Osteoblast (primary cell): ENCODE data around the gene PRDM5. TPM values are rescaled to one million over a fixed set of nuclear protein-coding genes. Genes with fewer than 3 reads are reported as not detected.
A peak's percentile ranks its signal among the peaks of the same experiment; 100 is the strongest.

Experiments
- DNase-seq: peaks from one replicate; pipeline ENCODE4 v3.0.0; 2011; ENCODE audit warnings: low spot score, mixed read lengths; ENCODE audit not compliant: insufficient read length; ENCODE audit errors: missing footprints
- H2AFZ ChIP-seq: 2 replicates; pipeline ENCODE4 v1.6.0; 2011; ENCODE audit warnings: mild to moderate bottlenecking, low read length
- H3K27ac ChIP-seq: 2 replicates; pipeline ENCODE4 v1.5.1; 2011; ENCODE audit warnings: mild to moderate bottlenecking, low read depth, low read length, moderate library complexity
- H3K27me3 ChIP-seq: 2 replicates; pipeline ENCODE4 v1.6.0; 2012; ENCODE audit warnings: mild to moderate bottlenecking, control low read depth, inconsistent platforms, low read length, moderate library complexity; ENCODE audit not compliant: insufficient read depth
- H3K36me3 ChIP-seq: 2 replicates; pipeline ENCODE4 v1.5.1; 2011; ENCODE audit warnings: mild to moderate bottlenecking, low read length, control low read depth, moderate library complexity; ENCODE audit not compliant: insufficient read depth
- H3K4me1 ChIP-seq: 2 replicates; pipeline ENCODE4 v1.5.1; 2011; ENCODE audit warnings: mild to moderate bottlenecking, low read length, control low read depth, moderate library complexity; ENCODE audit not compliant: insufficient read depth
- H3K4me2 ChIP-seq: 2 replicates; pipeline ENCODE4 v1.6.0; 2011; ENCODE audit warnings: mild to moderate bottlenecking, low read length; ENCODE audit not compliant: insufficient read depth
- H3K4me3 ChIP-seq: fragments of 200-600 bp; sonication (generic); 3 replicates; pipeline ENCODE4 v1.5.1; 2012; ENCODE audit warnings: mild to moderate bottlenecking, low read length, inconsistent platforms; ENCODE audit not compliant: insufficient read depth
- H3K79me2 ChIP-seq: 2 replicates; pipeline ENCODE4 v1.6.0; 2012; ENCODE audit warnings: mild to moderate bottlenecking, low read length, control low read depth, inconsistent platforms; ENCODE audit not compliant: insufficient read depth
- H3K9me3 ChIP-seq: 2 replicates; pipeline ENCODE4 v1.5.1; 2011; ENCODE audit warnings: low read depth, low read length, control low read depth
- H4K20me1 ChIP-seq: 2 replicates; pipeline ENCODE4 v1.6.0; 2012; ENCODE audit warnings: mild to moderate bottlenecking, low read length, control low read depth; ENCODE audit not compliant: insufficient read depth
- CTCF ChIP-seq: IDR thresholded peaks from 2 replicates; pipeline ENCODE4 v1.5.1; 2011; ENCODE audit warnings: mild to moderate bottlenecking, low read depth, low read length, moderate library complexity; ENCODE audit errors: extremely low read depth
- total RNA-seq: library from RNA; depleted of rRNA; stranded (reverse); fragments of >200 nt; gene quantifications from 2 replicates; pipeline ENCODE4 v1.2.3, GENCODE V29; 2012

Gene PRDM5
- total RNA-seq, 1 donor, result 39.4 TPM

GRCh38 chr4:120720354-120720934 is 202.1 kb downstream of the PRDM5 start:
- no peak overlapping the region for H3K4me2 ChIP-seq
- no peak overlapping the region for H2AFZ ChIP-seq
- H4K20me1 ChIP-seq, result no peaks in the 10 kb centered on the region
- no peaks in the 10 kb centered on the region for H3K27me3 ChIP-seq
- H3K27ac ChIP-seq, result no peak overlapping the region
- no peaks in the 10 kb centered on the region for H3K79me2 ChIP-seq
- no peak overlapping the region for H3K4me3 ChIP-seq
- DNase-seq, result no peak
- TF ChIP-seq CTCF, result no peak
- H3K36me3 ChIP-seq, result no peaks in the 10 kb centered on the region
- no peaks in the 10 kb centered on the region for H3K4me1 ChIP-seq
- H3K9me3 ChIP-seq, result no peaks in the 10 kb centered on the region

GRCh38 chr4:120718979-120719566 is 203.5 kb downstream of the PRDM5 start:
- no peaks in the 10 kb centered on the region for H3K4me1 ChIP-seq
- H3K36me3 ChIP-seq, result no peaks in the 10 kb centered on the region
- TF ChIP-seq CTCF, result peak; percentile 86
- peak; percentile 50 for DNase-seq
- H2AFZ ChIP-seq, result peak overlapping the region; percentile 50
- no peak overlapping the region for H3K27ac ChIP-seq
- peak overlapping the region; percentile 49 for H3K4me2 ChIP-seq
- no peaks in the 10 kb centered on the region for H4K20me1 ChIP-seq
- no peak overlapping the region for H3K4me3 ChIP-seq
- H3K9me3 ChIP-seq, result no peaks in the 10 kb centered on the region
- H3K79me2 ChIP-seq, result no peaks in the 10 kb centered on the region
- H3K27me3 ChIP-seq, result no peaks in the 10 kb centered on the region

GRCh38 chr4:120716346-120716745 is 206.2 kb downstream of the PRDM5 start:
- H3K27me3 ChIP-seq, result no peaks in the 10 kb centered on the region
- no peaks in the 10 kb centered on the region for H3K9me3 ChIP-seq
- H3K27ac ChIP-seq, result no peak overlapping the region
- H3K79me2 ChIP-seq, result no peaks in the 10 kb centered on the region
- no peaks in the 10 kb centered on the region for H3K36me3 ChIP-seq
- TF ChIP-seq CTCF, result no peak
- no peak overlapping the region for H3K4me2 ChIP-seq
- H3K4me1 ChIP-seq, result no peaks in the 10 kb centered on the region
- no peak overlapping the region for H3K4me3 ChIP-seq
- H2AFZ ChIP-seq, result no peak overlapping the region
- H4K20me1 ChIP-seq, result no peaks in the 10 kb centered on the region
- DNase-seq, result no peak

GRCh38 chr4:120714417-120715010 is 208.0 kb downstream of the PRDM5 start:
- Histone ChIP-seq H3K27ac (no peak overlapping the region), H2AFZ (no peak overlapping the region), H3K36me3 (no peaks in the 10 kb centered on the region), H4K20me1 (no peaks in the 10 kb centered on the region), H3K9me3 (no peaks in the 10 kb centered on the region), H3K79me2 (no peaks in the 10 kb centered on the region), H3K27me3 (no peaks in the 10 kb centered on the region), H3K4me3 (no peak overlapping the region), H3K4me1 (peaks cover 5% of the 10 kb centered on the region), H3K4me2 (no peak overlapping the region)
- TF ChIP-seq CTCF, result no peak
- no peak for DNase-seq
